HG02973 (cell line): Measurements from ENCODE around the gene CTXN1.

Source experiments
- ATAC-seq: cut with Tn5 transposase; IDR thresholded peaks from one replicate; pipeline ENCODE4 v1.9.1; 2021; ENCODE audit warnings: moderate library complexity; ENCODE audit not compliant: unreplicated experiment

Gene CTXN1

GRCh38 chr19:7915250-7916102 is 10.5 kb downstream of the CTXN1 start:
- no peak for ATAC-seq

- no peak for ATAC-seq
Measured at GRCh38 chr19:7914598-7915045, 11.3 kb downstream of the CTXN1 start, which contains the start of gene TGFBR3L. TSS of gene TGFBR3L (plus strand) at chr19:7914830.

GRCh38 chr19:7914099-7914498 is 11.8 kb downstream of the CTXN1 start:
- no peak for ATAC-seq

- ATAC-seq, result no peak
Measured at GRCh38 chr19:7913652-7914051, 12.3 kb downstream of the CTXN1 start.

- ATAC-seq, result no peak
Measured at GRCh38 chr19:7912697-7913564, 13.0 kb downstream of the CTXN1 start.

GRCh38 chr19:7912144-7912696 is 13.7 kb downstream of the CTXN1 start:
- no peak for ATAC-seq

GRCh38 chr19:7911508-7912143 is 14.3 kb downstream of the CTXN1 start:
- no peak for ATAC-seq

GRCh38 chr19:7910321-7911161 is 15.4 kb downstream of the CTXN1 start:
- ATAC-seq, result no peak

GRCh38 chr19:7909471-7910067 is 16.4 kb downstream of the CTXN1 start:
- ATAC-seq, result no peak

- no peak for ATAC-seq
Measured at GRCh38 chr19:7908742-7909461, 17.0 kb downstream of the CTXN1 start.

- no peak for ATAC-seq
Measured at GRCh38 chr19:7908078-7908699, 17.7 kb downstream of the CTXN1 start.

GRCh38 chr19:7907544-7907943 is 18.4 kb downstream of the CTXN1 start:
- no peak for ATAC-seq

- ATAC-seq, result no peak
Measured at GRCh38 chr19:7907122-7907521, 18.8 kb downstream of the CTXN1 start.

GRCh38 chr19:7905859-7906258 is 20.1 kb downstream of the CTXN1 start:
- no peak for ATAC-seq

GRCh38 chr19:7905268-7905667 is 20.7 kb downstream of the CTXN1 start:
- no peak for ATAC-seq

GRCh38 chr19:7904074-7905020 is 21.6 kb downstream of the CTXN1 start:
- peak; percentile 30 for ATAC-seq

- peak; percentile 72 for ATAC-seq
Measured at GRCh38 chr19:7903244-7904073, 22.5 kb downstream of the CTXN1 start, which contains the start of gene MAP2K7. TSS of gene MAP2K7 (plus strand) at chr19:7903877. CDS start at chr19:7903945, 68 bp downstream.
